WTC11 (cell line): ENCODE measurements around the gene ASB15.

Experiments used
- CREB1 ChIP-seq: sonication (generic); formaldehyde crosslinking; IDR thresholded peaks from 2 replicates; pipeline ENCODE4 v1.8.0; 2023; ENCODE audit warnings: mild to moderate bottlenecking, missing genetic modification reagents
- CREM ChIP-seq: sonication (generic); formaldehyde crosslinking; IDR thresholded peaks from 2 replicates; pipeline ENCODE4 v1.8.1; 2022; ENCODE audit warnings: mild to moderate bottlenecking, missing genetic modification reagents, moderate library complexity
- ESRRA ChIP-seq: sonication (generic); formaldehyde crosslinking; IDR thresholded peaks from 2 replicates; pipeline ENCODE4 v1.8.1; 2022; ENCODE audit warnings: mild to moderate bottlenecking, missing genetic modification reagents, borderline replicate concordance
- ETV6 ChIP-seq: sonication (generic); formaldehyde crosslinking; IDR thresholded peaks from 2 replicates; pipeline ENCODE4 v1.8.1; 2022; ENCODE audit warnings: mild to moderate bottlenecking, missing genetic modification reagents
- IRF2 ChIP-seq: sonication (generic); formaldehyde crosslinking; IDR thresholded peaks from 2 replicates; pipeline ENCODE4 v1.8.0; 2022; ENCODE audit warnings: low read depth, missing genetic modification reagents, borderline replicate concordance
- MXD4 ChIP-seq: fragments of 250-450 bp; sonication (Bioruptor Pico); IDR thresholded peaks from 2 replicates; pipeline ENCODE4 v1.8.0; 2021; ENCODE audit warnings: mild to moderate bottlenecking, moderate library complexity, borderline replicate concordance
- NFATC4 ChIP-seq: fragments of 250-450 bp; sonication (Bioruptor Pico); IDR thresholded peaks from 2 replicates; pipeline ENCODE4 v1.9.0; 2021; ENCODE audit warnings: mild to moderate bottlenecking
- NR2C2 ChIP-seq: sonication (generic); formaldehyde crosslinking; IDR thresholded peaks from 2 replicates; pipeline ENCODE4 v1.8.0; 2022; ENCODE audit warnings: mild to moderate bottlenecking, missing genetic modification reagents
- RELA ChIP-seq: sonication (generic); formaldehyde crosslinking; IDR thresholded peaks from 2 replicates; pipeline ENCODE4 v1.8.1; 2022; ENCODE audit warnings: missing genetic modification reagents, mild to moderate bottlenecking, borderline replicate concordance
- TCF7 ChIP-seq: sonication (generic); formaldehyde crosslinking; IDR thresholded peaks from 2 replicates; pipeline ENCODE4 v1.8.0; 2022; ENCODE audit warnings: mild to moderate bottlenecking, low read depth, missing genetic modification reagents, moderate library complexity
- TF ChIP-seq, protein P1 (sequence below): sonication (generic); formaldehyde crosslinking; IDR thresholded peaks from 2 replicates; pipeline ENCODE4 v1.8.1; 2023; ENCODE audit warnings: mild to moderate bottlenecking, moderate library complexity, missing genetic modification reagents
- TF ChIP-seq, protein P2 (sequence below): fragments of 200-600 bp; IDR thresholded peaks from 2 replicates; pipeline ENCODE4 v1.8.0; 2022; ENCODE audit warnings: antibody characterized with exemption
- TF ChIP-seq, protein P3 (sequence below): sonication (generic); formaldehyde crosslinking; IDR thresholded peaks from 2 replicates; pipeline ENCODE4 v1.8.1; 2022; ENCODE audit warnings: mild to moderate bottlenecking, moderate library complexity, missing genetic modification reagents
- TF ChIP-seq, protein P4 (sequence below): sonication (generic); formaldehyde crosslinking; IDR thresholded peaks from 2 replicates; pipeline ENCODE4 v1.8.0; 2022; ENCODE audit warnings: mild to moderate bottlenecking, missing genetic modification reagents

DNA sequence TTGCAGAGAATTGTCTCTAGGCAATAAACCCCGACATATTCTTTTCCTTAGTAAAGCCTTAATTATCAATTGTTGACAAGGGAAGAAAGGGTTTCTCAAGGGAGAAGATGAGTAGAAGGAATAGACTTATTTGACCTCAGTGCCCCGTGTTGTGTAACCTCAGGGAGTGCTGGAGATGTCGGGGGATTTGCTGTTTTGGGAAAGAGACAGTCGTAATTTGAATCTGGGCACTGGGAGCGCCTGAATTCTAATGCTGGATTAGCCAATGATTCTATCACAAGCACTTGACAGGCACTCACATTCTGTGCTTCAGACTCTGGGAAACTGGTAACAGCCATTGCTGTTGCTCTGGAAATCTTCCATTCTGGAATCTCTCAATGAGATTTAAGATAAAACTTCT, 40.3 kb downstream of the ASB15 start:
- TF ChIP-seq, protein P1, sequence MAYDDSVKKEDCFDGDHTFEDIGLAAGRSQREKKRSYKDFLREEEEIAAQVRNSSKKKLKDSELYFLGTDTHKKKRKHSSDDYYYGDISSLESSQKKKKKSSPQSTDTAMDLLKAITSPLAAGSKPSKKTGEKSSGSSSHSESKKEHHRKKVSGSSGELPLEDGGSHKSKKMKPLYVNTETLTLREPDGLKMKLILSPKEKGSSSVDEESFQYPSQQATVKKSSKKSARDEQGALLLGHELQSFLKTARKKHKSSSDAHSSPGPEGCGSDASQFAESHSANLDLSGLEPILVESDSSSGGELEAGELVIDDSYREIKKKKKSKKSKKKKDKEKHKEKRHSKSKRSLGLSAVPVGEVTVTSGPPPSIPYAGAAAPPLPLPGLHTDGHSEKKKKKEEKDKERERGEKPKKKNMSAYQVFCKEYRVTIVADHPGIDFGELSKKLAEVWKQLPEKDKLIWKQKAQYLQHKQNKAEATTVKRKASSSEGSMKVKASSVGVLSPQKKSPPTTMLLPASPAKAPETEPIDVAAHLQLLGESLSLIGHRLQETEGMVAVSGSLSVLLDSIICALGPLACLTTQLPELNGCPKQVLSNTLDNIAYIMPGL, result no peak
- TF ChIP-seq, protein P2, sequence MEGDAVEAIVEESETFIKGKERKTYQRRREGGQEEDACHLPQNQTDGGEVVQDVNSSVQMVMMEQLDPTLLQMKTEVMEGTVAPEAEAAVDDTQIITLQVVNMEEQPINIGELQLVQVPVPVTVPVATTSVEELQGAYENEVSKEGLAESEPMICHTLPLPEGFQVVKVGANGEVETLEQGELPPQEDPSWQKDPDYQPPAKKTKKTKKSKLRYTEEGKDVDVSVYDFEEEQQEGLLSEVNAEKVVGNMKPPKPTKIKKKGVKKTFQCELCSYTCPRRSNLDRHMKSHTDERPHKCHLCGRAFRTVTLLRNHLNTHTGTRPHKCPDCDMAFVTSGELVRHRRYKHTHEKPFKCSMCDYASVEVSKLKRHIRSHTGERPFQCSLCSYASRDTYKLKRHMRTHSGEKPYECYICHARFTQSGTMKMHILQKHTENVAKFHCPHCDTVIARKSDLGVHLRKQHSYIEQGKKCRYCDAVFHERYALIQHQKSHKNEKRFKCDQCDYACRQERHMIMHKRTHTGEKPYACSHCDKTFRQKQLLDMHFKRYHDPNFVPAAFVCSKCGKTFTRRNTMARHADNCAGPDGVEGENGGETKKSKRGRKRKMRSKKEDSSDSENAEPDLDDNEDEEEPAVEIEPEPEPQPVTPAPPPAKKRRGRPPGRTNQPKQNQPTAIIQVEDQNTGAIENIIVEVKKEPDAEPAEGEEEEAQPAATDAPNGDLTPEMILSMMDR, result no peak
- TF ChIP-seq ETV6 (CRISPR knock-in tag) (no peak), CREM (no peak), RELA (CRISPR knock-in tag) (no peak), NFATC4 (CRISPR knock-in tag) (no peak), MXD4 (no peak), CREB1 (CRISPR knock-in tag) (no peak), TCF7 (no peak), ESRRA (CRISPR knock-in tag) (no peak), NR2C2 (no peak), IRF2 (no peak)
- TF ChIP-seq, protein P3, sequence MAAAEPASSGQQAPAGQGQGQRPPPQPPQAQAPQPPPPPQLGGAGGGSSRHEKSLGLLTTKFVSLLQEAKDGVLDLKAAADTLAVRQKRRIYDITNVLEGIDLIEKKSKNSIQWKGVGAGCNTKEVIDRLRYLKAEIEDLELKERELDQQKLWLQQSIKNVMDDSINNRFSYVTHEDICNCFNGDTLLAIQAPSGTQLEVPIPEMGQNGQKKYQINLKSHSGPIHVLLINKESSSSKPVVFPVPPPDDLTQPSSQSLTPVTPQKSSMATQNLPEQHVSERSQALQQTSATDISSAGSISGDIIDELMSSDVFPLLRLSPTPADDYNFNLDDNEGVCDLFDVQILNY (CRISPR knock-in tag), result no peak
- TF ChIP-seq, protein P4, sequence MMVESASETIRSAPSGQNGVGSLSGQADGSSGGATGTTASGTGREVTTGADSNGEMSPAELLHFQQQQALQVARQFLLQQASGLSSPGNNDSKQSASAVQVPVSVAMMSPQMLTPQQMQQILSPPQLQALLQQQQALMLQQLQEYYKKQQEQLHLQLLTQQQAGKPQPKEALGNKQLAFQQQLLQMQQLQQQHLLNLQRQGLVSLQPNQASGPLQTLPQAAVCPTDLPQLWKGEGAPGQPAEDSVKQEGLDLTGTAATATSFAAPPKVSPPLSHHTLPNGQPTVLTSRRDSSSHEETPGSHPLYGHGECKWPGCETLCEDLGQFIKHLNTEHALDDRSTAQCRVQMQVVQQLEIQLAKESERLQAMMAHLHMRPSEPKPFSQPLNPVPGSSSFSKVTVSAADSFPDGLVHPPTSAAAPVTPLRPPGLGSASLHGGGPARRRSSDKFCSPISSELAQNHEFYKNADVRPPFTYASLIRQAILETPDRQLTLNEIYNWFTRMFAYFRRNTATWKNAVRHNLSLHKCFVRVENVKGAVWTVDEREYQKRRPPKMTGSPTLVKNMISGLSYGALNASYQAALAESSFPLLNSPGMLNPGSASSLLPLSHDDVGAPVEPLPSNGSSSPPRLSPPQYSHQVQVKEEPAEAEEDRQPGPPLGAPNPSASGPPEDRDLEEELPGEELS (CRISPR knock-in tag), result no peak
